Astrocyte (in vitro differentiated cells and primary cell): ENCODE data around the gene CLEC16A. TPM values are rescaled to one million over a fixed set of nuclear protein-coding genes. Genes with fewer than 3 reads are reported as not detected.
A peak's percentile ranks its signal among the peaks of the same experiment; 100 is the strongest.

Source experiments
- DNase-seq: peaks from one replicate; pipeline ENCODE4 v3.0.0-alpha.2; 2010; ENCODE audit warnings: low read depth
- FAIRE-seq: peaks from 2 replicates; lab custom pipeline; 2011; peaks lifted over from hg19 to GRCh38; lab: Jason Lieb, UNC
- H2AFZ ChIP-seq: 2 replicates; pipeline ENCODE4 v1.6.0; 2012; ENCODE audit warnings: low read depth, low read length, inconsistent platforms
- H3K27ac ChIP-seq: 2 replicates; pipeline ENCODE4 v1.5.1; 2011; ENCODE audit warnings: low read depth, low read length, inconsistent platforms
- H3K27me3 ChIP-seq: 2 replicates; pipeline ENCODE4 v1.6.0; 2011; ENCODE audit warnings: low read length, inconsistent platforms; ENCODE audit not compliant: insufficient read depth
- H3K36me3 ChIP-seq: 2 replicates; pipeline ENCODE4 v1.5.1; 2011; ENCODE audit warnings: low read length, inconsistent platforms; ENCODE audit not compliant: insufficient read depth
- H3K4me1 ChIP-seq: 2 replicates; pipeline ENCODE4 v1.5.1; 2011; ENCODE audit warnings: low read length, inconsistent platforms; ENCODE audit not compliant: insufficient read depth
- H3K4me2 ChIP-seq: 2 replicates; pipeline ENCODE4 v1.6.0; 2012; ENCODE audit warnings: low read length, inconsistent platforms
- H3K4me3 ChIP-seq: 2 replicates; pipeline ENCODE4 v1.5.1; 2011; ENCODE audit warnings: low read depth, mild to moderate bottlenecking, low read length, inconsistent platforms; ENCODE audit not compliant: insufficient read depth
- H3K79me2 ChIP-seq: 2 replicates; pipeline ENCODE4 v1.6.0; 2012; ENCODE audit warnings: mild to moderate bottlenecking, low read length, inconsistent platforms; ENCODE audit not compliant: insufficient read depth
- H3K9ac ChIP-seq: 2 replicates; pipeline ENCODE4 v1.6.0; 2012; ENCODE audit warnings: mild to moderate bottlenecking, low read length, inconsistent platforms
- H3K9me3 ChIP-seq: 2 replicates; pipeline ENCODE4 v1.5.1; 2012; ENCODE audit warnings: low read depth, mild to moderate bottlenecking, low read length, inconsistent platforms; ENCODE audit not compliant: insufficient read depth
- H4K20me1 ChIP-seq: 2 replicates; pipeline ENCODE4 v1.6.0; 2012; ENCODE audit warnings: low read length, inconsistent platforms; ENCODE audit not compliant: insufficient read depth
- H3K27ac Mint-ChIP-seq: one replicate; pipeline ENCODE4 v1.8.0; 2021; ENCODE audit warnings: mild to moderate bottlenecking, mixed read lengths; ENCODE audit not compliant: unreplicated experiment
- H3K27me3 Mint-ChIP-seq: one replicate; pipeline ENCODE4 v1.8.0; 2021; ENCODE audit warnings: low read depth, mixed read lengths; ENCODE audit not compliant: unreplicated experiment
- H3K36me3 Mint-ChIP-seq: one replicate; pipeline ENCODE4 v1.8.0; 2021; ENCODE audit warnings: low read depth, mixed read lengths; ENCODE audit not compliant: unreplicated experiment
- H3K4me1 Mint-ChIP-seq: one replicate; pipeline ENCODE4 v1.8.0; 2021; ENCODE audit warnings: low read depth, mixed read lengths; ENCODE audit not compliant: unreplicated experiment
- H3K4me3 Mint-ChIP-seq: one replicate; pipeline ENCODE4 v1.8.0; 2021; ENCODE audit warnings: mild to moderate bottlenecking, moderate library complexity, mixed read lengths; ENCODE audit not compliant: unreplicated experiment
- H3K9me3 Mint-ChIP-seq: one replicate; pipeline ENCODE4 v1.8.0; 2021; ENCODE audit warnings: mild to moderate bottlenecking, mixed read lengths; ENCODE audit not compliant: unreplicated experiment
- CTCF ChIP-seq: IDR thresholded peaks from 2 replicates; pipeline ENCODE4 v1.5.1; 2011; ENCODE audit warnings: low read depth, mild to moderate bottlenecking, inconsistent platforms, low read length, moderate library complexity; ENCODE audit not compliant: insufficient read depth
- EZH2 ChIP-seq: IDR thresholded peaks from 2 replicates; pipeline ENCODE4 v1.6.1; 2012; ENCODE audit warnings: mild to moderate bottlenecking, low read length, inconsistent platforms; ENCODE audit not compliant: insufficient read depth
- total RNA-seq: library from RNA; stranded (reverse); gene quantifications from 2 replicates; pipeline ENCODE4 v1.2.1, GENCODE V29; 2021

The CLEC16A gene
- total RNA-seq, 1 donor from 2014 or later = 31.7 TPM

- TF ChIP-seq CTCF (no peak), EZH2 (no peak)
- FAIRE-seq = no peak
Measured at GRCh38 chr16:10942352-10943063, 1.9 kb upstream of the CLEC16A start, which contains the start of gene DEXI. DEXI (minus strand) TSS chr16:10942468; CDS start chr16:10942005, 463 bp downstream.

GRCh38 chr16:10943064-10943353 lies 1.4 kb upstream of the CLEC16A start:
- Histone ChIP-seq H3K27ac (no peak overlapping the region), H3K27me3 (no peaks in the 10 kb centered on the region), H3K4me2 (peak overlapping the region; percentile 97), H3K9me3 (no peaks in the 10 kb centered on the region), H4K20me1 (peaks cover 61% of the 10 kb centered on the region), H3K4me1 (peaks cover 56% of the 10 kb centered on the region), H3K36me3 (no peaks in the 10 kb centered on the region), H2AFZ (no peak overlapping the region), H3K79me2 (peaks cover 77% of the 10 kb centered on the region), H3K9ac (no peak overlapping the region), H3K4me3 (no peak overlapping the region)
- Mint-ChIP-seq H3K4me1 (peaks cover 44% of the 10 kb centered on the region), H3K27ac (no peak overlapping the region), H3K27me3 (no peaks in the 10 kb centered on the region), H3K9me3 (no peaks in the 10 kb centered on the region), H3K4me3 (peak overlapping the region; percentile 43), H3K36me3 (peaks cover 8% of the 10 kb centered on the region)
- FAIRE-seq (no peak), DNase-seq (no peak)
- no peak for TF ChIP-seq EZH2
- TF ChIP-seq CTCF = no peak

More at GRCh38 chr16:10942352-10943063, 1.9 kb upstream of the CLEC16A start, which contains the start of gene DEXI:
- peak; percentile 68 for DNase-seq
- Histone ChIP-seq H3K79me2 (peaks cover 80% of the 10 kb centered on the region), H4K20me1 (peaks cover 65% of the 10 kb centered on the region), H3K4me2 (peak within 1 kb of the TSS; percentile 97), H3K36me3 (no peaks in the 10 kb centered on the region), H2AFZ (peak within 1 kb of the TSS; percentile 94), H3K27me3 (no peaks in the 10 kb centered on the region), H3K4me3 (peak within 1 kb of the TSS; percentile 67), H3K4me1 (peaks cover 56% of the 10 kb centered on the region), H3K9ac (peak within 1 kb of the TSS; percentile 82), H3K9me3 (no peaks in the 10 kb centered on the region), H3K27ac (peak within 1 kb of the TSS; percentile 43)
- H3K27me3 Mint-ChIP-seq = no peaks in the 10 kb centered on the region
- H3K9me3 Mint-ChIP-seq = no peaks in the 10 kb centered on the region
- H3K36me3 Mint-ChIP-seq = peaks cover 8% of the 10 kb centered on the region
- H3K4me3 Mint-ChIP-seq = peak within 1 kb of the TSS; percentile 95
- H3K4me1 Mint-ChIP-seq = peaks cover 43% of the 10 kb centered on the region
- H3K27ac Mint-ChIP-seq = peak within 1 kb of the TSS; percentile 41
